Stimulated activated CD8-positive, alpha-beta memory T cell treated with anti-CD3 and anti-CD28 coated beads, Interleukin-7, amount 100 ng/mL, for 24 hours (primary cell): ENCODE measurements around the gene CHD9.
"Not testable (repeated sequence)": the region's sequence is repeated elsewhere in the genome, so short reads cannot be mapped to it uniquely, and the experiment has no call there.

Source experiments
- DNase-seq: peaks from one replicate; pipeline ENCODE4 v3.0.0-alpha.2; 2020; ENCODE audit warnings: low read depth

The CHD9 gene

DNA sequence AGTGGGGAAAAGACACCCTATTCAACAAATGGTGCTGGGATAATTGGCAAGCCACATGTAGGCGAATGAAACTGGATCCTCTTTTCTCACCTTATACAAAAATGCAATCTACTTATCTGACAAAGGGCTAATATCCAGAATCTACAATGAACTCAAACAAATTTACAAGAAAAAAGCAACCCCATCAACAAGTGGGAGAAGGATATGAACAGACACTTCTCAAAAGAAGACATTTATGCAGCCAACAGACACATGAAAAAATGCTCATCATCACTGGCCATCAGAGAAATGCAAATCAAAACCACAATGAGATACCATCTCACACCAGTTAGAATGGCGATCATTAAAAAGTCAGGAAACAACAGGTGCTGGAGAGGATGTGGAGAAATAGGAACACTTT lies 223.7 kb downstream of the CHD9 start:
- not testable (repeated sequence) for DNase-seq

DNA sequence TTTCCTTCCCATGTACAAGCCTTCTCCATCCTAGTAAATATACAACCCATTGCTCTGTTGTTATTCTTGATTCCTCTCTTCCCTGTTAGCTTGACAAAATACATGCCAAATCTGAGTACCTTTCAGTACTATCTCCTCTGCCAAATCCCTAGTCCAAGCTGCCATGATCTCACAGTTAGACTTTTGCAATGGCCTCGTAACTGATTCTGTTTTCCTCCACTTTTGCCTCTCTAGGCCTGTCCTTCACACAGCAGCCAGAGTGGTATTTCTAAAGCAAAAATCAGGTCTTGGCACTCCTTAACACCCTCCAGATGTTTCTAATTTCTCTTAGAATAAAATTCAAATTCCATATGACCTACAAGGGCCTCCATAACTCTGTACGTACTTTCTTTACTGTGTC lies 226.5 kb downstream of the CHD9 start:
- DNase-seq, result no peak

- no peak for DNase-seq
These were observed 227.1 kb downstream of the CHD9 start for GRCh38 chr16:53281859-53282258.

- DNase-seq, result no peak
These were observed 227.5 kb downstream of the CHD9 start for GRCh38 chr16:53282328-53282727.

DNA sequence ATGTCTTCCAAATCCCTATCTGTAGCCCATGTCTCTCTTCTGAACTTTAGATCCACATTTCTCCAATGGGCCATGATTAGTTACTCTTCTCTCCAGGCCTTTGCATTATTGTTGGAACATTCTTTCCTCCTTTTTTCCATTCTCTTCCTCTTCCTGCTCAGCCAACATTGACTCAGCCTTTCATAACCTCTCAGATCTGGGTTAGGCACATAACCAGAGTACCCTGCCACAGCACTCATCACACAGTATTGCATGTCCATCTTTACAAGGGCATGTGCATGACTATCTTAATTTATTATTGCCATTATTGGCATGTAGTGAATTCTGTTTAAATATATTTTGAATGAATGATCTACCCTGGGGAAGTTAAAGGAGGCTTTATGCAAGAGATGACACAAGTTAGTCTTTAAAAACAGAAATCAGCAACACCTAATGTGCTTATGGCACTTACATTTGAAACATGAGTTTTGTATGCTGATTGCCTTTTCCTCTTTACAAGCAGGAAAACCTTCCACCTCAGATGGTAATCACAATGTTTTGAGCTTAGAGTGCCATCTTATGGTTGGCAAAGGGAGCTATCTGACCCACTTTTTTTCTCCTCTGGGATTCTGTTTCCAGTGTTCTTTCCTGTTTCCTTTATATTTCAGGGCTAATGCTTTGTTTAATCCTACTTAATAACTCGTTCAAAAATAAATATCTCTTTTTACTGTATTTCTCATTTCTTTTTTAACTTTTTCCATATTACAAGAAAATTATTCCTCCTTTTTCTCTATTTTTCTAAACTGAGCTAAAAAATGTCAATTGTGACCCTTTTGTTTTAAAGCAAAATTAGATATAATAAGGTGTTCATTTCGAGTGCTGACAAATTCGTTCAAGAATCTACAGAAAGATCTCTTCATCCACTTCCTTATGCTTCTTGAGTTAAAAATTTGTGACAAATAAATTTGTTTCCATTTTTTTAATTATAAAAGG lies 228.5 kb downstream of the CHD9 start:
- no peak for DNase-seq

DNA sequence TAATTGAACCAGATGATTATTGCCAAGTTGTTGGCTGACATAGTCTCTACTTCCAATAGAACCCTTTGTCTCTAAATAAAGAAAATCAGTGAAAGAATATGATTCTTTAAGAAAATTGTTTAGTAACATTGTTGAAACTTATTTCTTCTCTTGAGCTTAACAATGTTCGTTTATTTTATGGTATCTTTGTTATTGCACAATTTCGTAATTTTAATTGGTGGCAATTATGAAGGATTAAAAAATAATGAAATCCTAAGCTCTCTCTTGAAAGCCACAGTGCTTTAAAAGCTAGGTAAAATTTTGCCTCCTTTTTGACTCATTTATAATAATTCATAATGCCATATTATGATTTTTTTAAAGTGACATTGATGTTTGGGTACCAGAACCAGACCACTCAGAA lies 230.4 kb downstream of the CHD9 start:
- DNase-seq, result no peak

DNA sequence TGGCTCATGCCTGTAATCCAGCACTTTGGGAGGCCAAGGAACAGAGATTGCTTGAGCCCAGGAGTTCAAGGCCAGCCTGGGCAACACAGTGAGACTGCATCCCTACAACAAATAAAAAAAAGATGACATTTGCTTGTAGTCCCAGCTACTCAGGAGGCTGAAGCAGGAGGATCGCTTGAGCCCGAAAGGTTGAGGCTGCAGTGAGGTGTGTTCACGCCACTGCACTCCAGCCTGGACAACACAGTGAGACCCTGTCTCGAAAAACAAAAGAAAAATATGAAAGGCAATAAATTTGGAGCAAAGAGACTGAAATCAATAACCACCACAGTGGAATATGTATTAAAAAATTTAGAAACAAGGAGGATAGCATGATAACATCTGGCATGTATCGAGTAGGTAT lies 235.7 kb downstream of the CHD9 start:
- no peak for DNase-seq

- no peak for DNase-seq
These were observed 237.1 kb downstream of the CHD9 start for GRCh38 chr16:53291757-53292392.

- DNase-seq, result no peak
These were observed 242.7 kb downstream of the CHD9 start for GRCh38 chr16:53297477-53297876.

DNA sequence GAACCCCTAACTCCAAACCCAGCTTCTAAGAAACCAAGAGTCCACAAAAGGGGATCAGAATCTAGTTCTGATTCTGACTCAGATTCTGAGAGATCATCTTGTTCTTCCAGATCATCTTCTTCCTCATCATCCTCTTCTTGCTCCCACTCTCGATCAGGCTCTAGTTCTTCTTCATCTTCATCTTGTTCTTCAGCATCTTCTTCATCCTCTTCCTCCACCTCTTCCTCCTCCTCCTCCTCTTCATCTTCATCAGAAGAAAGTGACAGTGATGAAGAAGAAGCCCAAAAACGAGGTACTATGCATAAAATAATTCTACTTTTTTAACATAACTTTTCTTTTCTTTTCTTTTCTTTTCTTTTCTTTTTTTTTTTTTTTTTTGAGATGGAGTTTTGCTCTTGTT lies 249.5 kb downstream of the CHD9 start:
- no peak for DNase-seq

DNA sequence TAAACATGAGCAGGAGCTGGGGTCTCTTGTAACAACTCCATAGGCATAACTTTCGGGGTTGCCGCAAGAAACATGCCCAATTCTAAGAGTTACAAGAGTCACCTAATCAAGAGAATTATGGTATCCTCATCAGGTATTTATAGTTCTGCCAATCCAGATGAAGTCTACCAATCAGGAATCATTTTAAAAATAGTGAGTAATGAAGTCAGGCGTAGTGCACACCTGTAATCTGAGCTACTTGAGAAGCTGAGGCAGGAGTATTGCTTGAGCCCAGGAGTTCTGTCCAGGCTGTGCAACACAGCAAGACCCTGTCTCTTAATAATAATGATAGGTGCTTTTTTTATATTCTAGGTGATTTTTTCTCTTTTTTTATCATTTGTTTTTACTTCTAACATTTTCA lies 251.0 kb downstream of the CHD9 start:
- DNase-seq, result no peak

GRCh38 chr16:53309457-53309856 lies 254.7 kb downstream of the CHD9 start:
- no peak for DNase-seq

DNA sequence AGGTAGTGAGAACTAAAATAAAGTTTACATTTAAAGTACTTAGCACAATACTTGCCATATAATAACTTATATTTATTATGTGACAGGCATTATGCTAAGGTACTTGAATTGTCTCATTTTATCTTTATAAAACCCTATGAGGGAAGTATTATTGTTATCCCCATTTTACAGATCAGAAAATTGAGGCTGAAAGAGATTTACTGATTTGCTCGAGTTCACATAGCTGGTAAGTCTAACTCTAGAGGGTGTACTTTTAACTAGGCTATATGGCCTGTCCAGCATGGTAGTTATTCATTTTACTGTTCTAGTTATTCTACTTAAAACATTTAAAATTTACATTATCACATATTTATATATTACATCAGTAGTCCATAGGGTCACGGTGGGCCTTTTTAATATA lies 266.2 kb downstream of the CHD9 start:
- DNase-seq, result no peak

DNA sequence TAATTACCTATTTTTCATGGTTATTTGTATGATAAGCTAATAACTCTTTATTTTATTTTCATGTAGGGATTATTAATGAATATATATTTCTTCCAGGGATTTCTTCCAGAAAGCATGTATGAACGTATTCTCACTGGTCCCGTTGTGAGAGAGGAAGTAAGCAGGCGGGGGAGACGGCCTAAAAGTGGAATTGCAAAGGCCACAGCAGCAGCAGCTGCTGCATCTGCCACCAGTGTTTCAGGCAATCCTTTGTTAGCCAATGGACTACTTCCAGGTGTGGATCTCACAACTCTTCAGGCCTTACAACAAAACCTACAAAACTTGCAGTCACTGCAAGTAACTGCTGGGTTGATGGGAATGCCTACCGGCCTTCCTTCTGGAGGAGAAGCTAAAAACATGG lies 269.1 kb downstream of the CHD9 start:
- no peak for DNase-seq

- not testable (repeated sequence) for DNase-seq
These were observed 276.2 kb downstream of the CHD9 start for GRCh38 chr16:53330991-53331390.

- no peak for DNase-seq
These were observed 279.8 kb downstream of the CHD9 start for GRCh38 chr16:53334581-53334980.

GRCh38 chr16:53337294-53337693 lies 282.5 kb downstream of the CHD9 start:
- no peak for DNase-seq

- no peak for DNase-seq
These were observed 287.0 kb downstream of the CHD9 start for GRCh38 chr16:53341792-53342191.

GRCh38 chr16:53355064-53355463 lies 300.3 kb downstream of the CHD9 start:
- no peak for DNase-seq

GRCh38 chr16:53356478-53357207 lies 301.9 kb downstream of the CHD9 start:
- DNase-seq, result no peak

- no peak for DNase-seq
These were observed 302.4 kb downstream of the CHD9 start for GRCh38 chr16:53357208-53357586.

DNA sequence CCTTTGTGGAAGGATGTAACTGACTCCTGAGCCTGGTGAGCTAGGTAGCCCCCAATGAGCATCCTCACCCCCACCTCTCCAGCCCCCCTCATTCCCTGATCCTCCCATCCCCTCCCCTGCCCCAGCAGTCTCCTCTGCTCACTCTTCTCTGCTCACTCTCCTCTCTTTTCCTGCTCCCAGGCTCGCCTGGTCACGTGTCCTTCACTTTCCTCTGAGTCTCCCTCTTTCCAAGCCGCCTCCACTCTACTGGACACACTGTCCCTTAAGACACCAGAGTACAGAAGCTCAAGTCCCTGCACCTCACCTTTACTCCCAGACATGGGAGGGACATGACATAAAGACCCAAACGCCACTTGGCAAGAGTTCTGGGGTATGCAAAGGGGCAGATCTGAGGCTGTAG lies 303.2 kb downstream of the CHD9 start:
- DNase-seq, result no peak

GRCh38 chr16:53358884-53359283 lies 304.1 kb downstream of the CHD9 start:
- DNase-seq, result no peak
